Motor neuron (in vitro differentiated cells): Measurements from ENCODE around the gene GMCL2. TPM values are rescaled to one million over a fixed set of nuclear protein-coding genes. Genes with fewer than 3 reads are reported as not detected.

ENCODE experiments used
- ATAC-seq, 8 experiments: fragments of 200-7000 bp; cut with Tn5 transposase; replicated peaks in 6 of 8; 2 replicates each; pipeline ENCODE4 v1.8.0; 2021; ENCODE audit warnings: mild to moderate bottlenecking in 8 of 8, moderate library complexity in 8 of 8
- H3K27ac ChIP-seq, 2 donors: fragments of 250-450 bp; sonication (Bioruptor Pico); 2 replicates each; pipeline ENCODE4 v1.9.0; 2021; ENCODE audit warnings: antibody characterized with exemption in 2 of 2, mild to moderate bottlenecking in 2 of 2, moderate library complexity in 1 of 2
- H3K4me1 ChIP-seq, 2 donors: fragments of 250-450 bp; sonication (Bioruptor Pico); replicated peaks in 1 of 2; 2 replicates each; pipeline ENCODE4 v1.6.1; 2021; ENCODE audit warnings: antibody characterized with exemption in 2 of 2, mild to moderate bottlenecking in 2 of 2, moderate library complexity in 1 of 2
- H3K4me3 ChIP-seq, 5 donors: fragments of 250-450 bp; sonication (Bioruptor Pico); 2 replicates each; pipeline ENCODE4 v1.9.0; 2021; ENCODE audit warnings: antibody characterized with exemption in 5 of 5, mild to moderate bottlenecking in 5 of 5, moderate library complexity in 4 of 5
- WGBS, 10 experiments: fragments of 450-650 bp; shearing (Covaris generic); methylation state at CpG; one replicate each; pipeline ENCODE4 v1.0.0; 2022; 5-methylcytosine and 5-hydroxymethylcytosine counted together
- in situ Hi-C, 9 experiments: fragments of 400-800 bp; cut with MboI; loops; one replicate each; pipeline ENCODE4 v1.15.0; 2021; ENCODE audit warnings: low sequenced_read_pairs in 9 of 9, low pct_unique_long_range_greater_than_20kb in 2 of 9; ENCODE audit not compliant: unreplicated experiment in 9 of 9
- total RNA-seq, 8 experiments: library from RNA; unstranded; fragments of 300-600 nt; gene quantifications; 2 replicates each; pipeline versions ENCODE4 v1.2.3 to v1.2.4, GENCODE V29; 2022

GMCL2 gene
- total RNA-seq, 8 experiments from 2014 or later: 0.08 to 0.24 (median 0.14) TPM; not detected in 5

DNA sequence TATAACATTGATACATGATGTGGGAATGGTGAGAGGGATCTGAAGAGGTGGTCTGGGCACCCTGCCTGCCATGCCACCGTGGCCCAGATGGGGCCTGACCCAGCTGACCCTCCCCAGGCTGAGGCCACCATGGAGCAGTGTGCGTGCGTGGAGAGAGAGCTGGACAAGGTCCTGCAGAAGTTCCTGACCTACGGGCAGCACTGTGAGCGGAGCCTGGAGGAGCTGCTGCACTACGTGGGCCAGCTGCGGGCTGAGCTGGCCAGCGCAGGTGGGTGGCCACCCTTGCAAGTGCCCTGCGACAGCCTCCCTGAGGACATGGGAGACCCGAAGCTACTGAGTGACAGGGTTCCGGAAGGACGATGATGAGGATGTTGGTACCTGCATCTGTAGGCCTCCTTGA is 49.2 kb downstream of the GMCL2 start:
- in situ Hi-C loops: no loop called here
- no peaks in the 10 kb centered on the region for H3K4me1 ChIP-seq
- H3K27ac ChIP-seq: no peak overlapping the region
- peak in 2 of 8 experiments; percentile 13 to 25 for ATAC-seq
- WGBS, 10 experiments: 82 to 100% (median 97%) methylated on average over 1 to 6 of the region's 12 CpGs; no CpG with 5 or more reads in 2 of the 10 experiments
- no peak overlapping the region for H3K4me3 ChIP-seq

GRCh38 chr5:178136990-178137389 is 50.2 kb downstream of the GMCL2 start:
- H3K4me3 ChIP-seq: no peak overlapping the region
- no peak for ATAC-seq
- in situ Hi-C loops: no loop called here
- WGBS, 10 experiments: 78 to 100% (median 95%) methylated on average over 1 to 10 of the region's 10 CpGs; no CpG with 5 or more reads in 5 of the 10 experiments
- H3K27ac ChIP-seq: no peak overlapping the region
- H3K4me1 ChIP-seq: peaks cover 2 to 3% of the 10 kb centered on the region in 2 donors

Other genes starting within 250 kb of the GMCL2 start
- gene PROP1, start 191.1 kb downstream of the GMCL2 start, total RNA-seq: under 1 TPM in 5 of 8 experiments, not detected in 3; 0.13 to 0.85 (median 0.41) TPM
- gene N4BP3, start 73.8 kb downstream of the GMCL2 start, total RNA-seq: 10 to 100 TPM in 1 of 8 experiments, 1 to 10 TPM in 5, under 1 TPM in 2; 0.41 to 11.4 (median 7.8) TPM
- gene RMND5B, start 56.4 kb downstream of the GMCL2 start, total RNA-seq: 10 to 100 TPM; 12.4 to 34.7 (median 21.0) TPM
- gene NHP2, start 33.5 kb downstream of the GMCL2 start, total RNA-seq: 100 to 1,000 TPM; 135 to 290 (median 207) TPM
- 100 to 1,000 TPM in 3 of 8 experiments, 10 to 100 TPM in 5; 64.2 to 234 (median 93.2) TPM for gene HNRNPAB, start 17.2 kb upstream of the GMCL2 start, total RNA-seq
- 100 to 1,000 TPM in 1 of 8 experiments, 10 to 100 TPM in 6, 1 to 10 TPM in 1; 7.9 to 141 (median 19.7) TPM for gene PHYKPL, start 45.4 kb upstream of the GMCL2 start, total RNA-seq